Left forelimb (tissue), 1 donor: ENCODE data around the gene MAPK8IP3.

Experiments used
- DNase-seq: peaks from one replicate; pipeline ENCODE4 v3.0.0-alpha.2; 2018; ENCODE audit warnings: low spot score

MAPK8IP3 gene

DNA sequence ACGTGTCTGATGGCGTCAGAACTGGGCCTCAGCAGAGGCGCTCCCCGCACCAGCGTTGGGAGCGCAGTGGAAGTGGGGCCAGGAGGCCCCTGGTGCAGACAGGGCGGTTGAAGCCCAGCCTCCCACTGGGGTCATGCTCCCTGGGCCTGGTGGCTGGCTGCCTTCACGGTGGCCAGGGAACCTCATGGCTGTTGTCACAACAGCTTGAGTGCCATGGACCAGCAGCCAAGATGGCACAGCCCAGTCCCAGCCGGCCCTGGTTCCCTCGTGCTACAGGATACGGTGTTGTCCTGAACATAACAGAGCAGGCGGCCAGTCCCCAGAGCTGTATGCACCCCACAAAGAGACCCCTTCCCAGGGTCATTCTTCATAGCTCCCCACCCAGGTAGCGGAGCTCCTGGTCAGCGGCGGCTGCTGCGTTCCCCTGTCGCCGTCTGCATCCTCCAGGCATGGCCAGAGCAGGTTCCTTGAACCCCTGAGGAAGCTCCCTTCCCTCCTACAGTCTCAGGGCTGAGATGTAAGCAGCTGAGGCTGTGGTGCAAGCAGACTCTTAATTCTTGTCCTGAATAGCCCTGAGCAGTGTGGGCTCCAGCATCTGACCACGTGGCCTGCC is 35.7 kb downstream of the MAPK8IP3 start:
- DNase-seq: no peak

DNA sequence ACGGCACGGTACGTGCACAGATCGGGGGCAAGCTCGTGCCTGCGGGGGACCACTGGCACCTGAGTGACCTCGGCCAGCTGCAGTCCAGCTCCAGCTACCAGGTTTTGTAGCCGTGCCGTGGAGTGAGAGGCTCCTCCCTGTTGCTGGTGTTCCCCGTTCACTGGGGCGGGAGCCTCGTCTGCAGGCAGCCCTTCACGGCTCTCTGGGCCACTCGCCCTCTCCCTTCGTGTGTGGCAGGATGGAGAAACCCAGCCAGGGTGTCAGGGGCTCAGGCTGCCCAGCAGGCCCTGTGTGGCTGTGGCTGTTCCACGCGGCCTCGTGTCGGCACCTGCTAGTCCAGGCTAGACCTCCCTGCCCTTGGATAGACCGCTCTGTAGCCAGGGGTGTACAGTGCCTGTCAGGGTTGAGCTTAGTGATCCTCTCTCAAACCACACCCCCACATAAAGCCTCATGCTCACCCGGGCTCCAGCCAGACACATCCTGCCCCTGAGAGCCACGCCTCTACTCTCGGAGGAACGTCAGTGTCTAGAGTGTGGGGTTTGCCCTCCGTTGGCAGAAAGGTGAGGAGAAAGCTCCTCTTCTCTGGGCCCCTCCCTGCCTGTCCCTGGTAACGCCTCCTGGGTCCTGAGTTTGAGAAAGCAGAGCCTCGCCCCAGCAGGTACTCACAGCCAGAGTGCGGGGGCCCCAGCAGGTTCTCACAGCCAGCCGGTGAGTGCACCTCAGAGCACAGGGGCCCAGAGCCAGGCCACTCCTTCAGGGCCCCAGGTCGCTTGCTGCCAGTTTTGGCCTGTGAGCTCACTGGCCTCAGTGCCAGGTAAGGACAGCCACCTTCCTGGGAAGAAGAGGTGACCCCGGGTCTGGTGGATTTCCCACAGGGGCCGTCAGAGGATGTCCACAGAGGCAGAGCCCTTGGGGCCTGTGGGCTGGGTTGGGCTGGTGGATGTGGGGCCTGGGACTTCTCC is 37.7 kb downstream of the MAPK8IP3 start:
- DNase-seq: no peak

DNA sequence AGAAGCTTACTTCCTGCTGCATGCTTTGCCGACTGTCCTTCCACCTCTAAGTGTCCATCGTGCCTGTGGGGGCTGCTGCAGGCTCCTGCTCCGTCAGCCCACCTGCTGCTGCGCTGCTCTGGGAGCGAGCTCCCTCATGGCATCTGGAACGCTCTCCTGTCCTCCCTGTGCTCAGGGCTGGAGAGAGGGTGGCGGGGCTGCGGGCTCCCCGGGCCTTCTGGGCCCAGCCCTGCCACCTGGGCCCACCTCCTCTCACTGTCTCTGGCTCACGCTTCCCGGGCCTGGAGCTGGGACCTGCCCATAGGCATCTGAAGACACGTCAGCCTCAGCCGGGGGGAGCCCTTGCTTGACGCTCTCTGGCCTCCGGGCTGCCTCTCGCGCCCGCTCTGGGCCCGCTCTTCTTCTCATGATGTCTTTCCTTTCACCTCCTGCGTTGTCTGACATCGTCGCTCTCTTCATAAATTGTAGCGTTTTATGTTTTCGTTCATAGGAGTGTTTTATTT is 38.4 kb downstream of the MAPK8IP3 start:
- DNase-seq: no peak

DNA sequence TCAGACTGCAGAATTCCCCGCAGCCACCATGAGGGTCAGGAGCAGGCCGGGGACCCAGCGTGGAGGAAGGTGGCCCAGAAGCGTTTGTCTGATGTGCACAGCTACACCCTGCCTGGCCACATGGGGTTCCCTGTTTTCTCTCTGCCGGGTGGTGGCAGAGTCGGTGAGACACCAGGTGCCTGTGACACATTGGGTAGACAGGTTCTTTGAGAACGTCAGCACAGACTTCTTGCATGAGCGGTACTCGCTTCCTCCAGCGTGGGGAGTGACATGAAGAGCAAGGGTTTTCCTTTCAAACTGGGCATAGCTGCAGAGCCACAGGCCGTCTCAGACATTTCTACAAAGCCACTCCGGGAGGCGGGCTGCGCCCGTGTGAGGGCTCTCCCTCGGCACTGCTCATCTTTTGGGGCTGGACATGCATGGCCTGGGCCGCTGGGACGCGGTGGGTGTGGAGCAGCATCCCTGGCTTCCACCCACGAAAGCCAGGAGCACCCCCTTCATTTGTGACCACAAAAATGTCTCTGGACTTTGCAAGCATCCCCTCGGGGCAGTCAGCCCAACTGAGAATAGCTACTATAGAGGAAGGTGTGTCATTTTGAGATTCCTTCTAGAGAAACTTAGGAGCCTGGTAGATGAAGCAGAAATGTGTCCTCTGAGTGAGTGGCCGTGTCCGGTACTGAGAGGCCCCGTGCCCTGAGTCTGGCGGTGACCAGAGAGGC is 39.3 kb downstream of the MAPK8IP3 start:
- no peak for DNase-seq

DNA sequence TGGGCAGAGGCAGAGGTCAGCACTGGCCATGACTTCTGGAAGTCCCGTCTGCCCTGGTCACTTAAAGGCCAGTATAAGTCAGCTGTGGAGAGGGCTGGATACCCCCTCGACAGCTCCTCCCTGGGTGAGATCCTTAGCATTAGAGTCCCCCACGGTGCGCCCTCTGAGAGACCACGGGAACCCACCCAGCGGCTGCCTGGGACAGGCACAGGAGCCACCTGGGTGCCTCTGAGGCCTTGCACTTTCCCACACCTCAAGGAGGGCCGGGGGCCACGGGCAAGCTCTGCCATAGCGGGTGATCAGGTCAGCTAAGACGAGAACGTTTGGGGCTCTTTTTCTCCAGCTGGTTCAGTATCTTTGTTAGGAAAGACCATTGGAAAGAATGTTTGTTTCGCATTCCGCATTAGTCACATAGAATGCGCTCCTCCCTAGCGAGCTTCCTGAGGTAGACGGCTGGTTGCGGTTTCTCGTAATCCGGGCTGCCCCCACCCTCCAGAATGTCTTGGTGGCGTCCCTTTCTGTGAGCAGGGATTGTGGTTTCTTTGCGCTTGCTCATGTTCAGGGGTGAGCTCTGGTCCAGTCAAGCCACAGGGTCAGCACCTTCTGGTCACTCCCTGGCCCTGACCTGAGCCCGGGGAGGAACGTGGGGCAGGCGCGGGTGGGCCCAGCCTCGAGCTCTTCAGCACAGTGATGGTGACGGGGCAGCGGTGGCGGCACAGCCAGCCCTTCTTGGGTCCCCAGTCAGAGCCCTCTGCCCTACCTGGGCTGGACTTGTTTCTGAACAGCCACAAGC is 40.1 kb downstream of the MAPK8IP3 start:
- DNase-seq: no peak

DNA sequence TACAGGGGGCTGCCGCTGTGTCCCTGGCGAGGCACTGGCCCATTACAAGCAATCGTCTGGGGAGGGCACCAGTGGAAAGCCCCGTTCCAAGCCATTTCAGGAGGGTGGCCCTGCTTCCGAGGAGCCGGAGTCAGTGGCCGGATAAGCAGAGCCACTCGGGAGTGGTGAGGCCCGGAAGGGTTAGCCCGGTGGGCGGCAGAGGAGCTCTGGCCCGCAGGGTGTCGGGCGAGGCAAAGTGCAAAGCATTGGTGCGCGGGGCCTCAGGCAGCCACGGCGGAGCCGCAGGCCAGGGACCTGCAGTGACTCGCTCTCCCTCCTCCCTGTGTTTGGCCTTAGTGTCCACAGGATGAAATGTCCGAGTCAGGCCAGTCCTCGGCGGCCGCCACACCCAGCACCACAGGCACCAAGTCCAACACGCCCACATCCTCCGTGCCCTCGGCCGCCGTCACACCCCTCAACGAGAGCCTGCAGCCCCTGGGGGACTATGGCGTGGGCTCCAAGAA is 40.7 kb downstream of the MAPK8IP3 start:
- no peak for DNase-seq

DNA sequence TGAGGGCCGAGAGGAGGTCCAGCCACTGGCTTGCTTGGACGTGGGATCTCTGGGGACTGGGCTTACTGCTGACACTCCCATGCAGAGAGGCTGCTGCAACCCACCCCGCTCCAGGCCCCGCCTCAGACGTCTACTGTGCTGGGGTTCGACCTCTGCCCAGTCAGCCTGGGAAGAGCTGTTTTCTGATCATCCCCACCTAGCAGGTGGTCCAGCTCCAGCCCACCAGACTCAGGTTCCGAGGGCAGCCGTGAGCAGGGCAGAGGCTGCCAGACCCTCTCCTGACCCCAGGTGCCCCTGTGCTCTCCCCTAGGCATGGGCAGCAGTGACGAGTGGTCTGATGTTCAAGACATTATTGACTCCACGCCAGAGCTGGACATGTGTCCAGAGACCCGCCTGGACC is 41.9 kb downstream of the MAPK8IP3 start:
- no peak for DNase-seq

DNA sequence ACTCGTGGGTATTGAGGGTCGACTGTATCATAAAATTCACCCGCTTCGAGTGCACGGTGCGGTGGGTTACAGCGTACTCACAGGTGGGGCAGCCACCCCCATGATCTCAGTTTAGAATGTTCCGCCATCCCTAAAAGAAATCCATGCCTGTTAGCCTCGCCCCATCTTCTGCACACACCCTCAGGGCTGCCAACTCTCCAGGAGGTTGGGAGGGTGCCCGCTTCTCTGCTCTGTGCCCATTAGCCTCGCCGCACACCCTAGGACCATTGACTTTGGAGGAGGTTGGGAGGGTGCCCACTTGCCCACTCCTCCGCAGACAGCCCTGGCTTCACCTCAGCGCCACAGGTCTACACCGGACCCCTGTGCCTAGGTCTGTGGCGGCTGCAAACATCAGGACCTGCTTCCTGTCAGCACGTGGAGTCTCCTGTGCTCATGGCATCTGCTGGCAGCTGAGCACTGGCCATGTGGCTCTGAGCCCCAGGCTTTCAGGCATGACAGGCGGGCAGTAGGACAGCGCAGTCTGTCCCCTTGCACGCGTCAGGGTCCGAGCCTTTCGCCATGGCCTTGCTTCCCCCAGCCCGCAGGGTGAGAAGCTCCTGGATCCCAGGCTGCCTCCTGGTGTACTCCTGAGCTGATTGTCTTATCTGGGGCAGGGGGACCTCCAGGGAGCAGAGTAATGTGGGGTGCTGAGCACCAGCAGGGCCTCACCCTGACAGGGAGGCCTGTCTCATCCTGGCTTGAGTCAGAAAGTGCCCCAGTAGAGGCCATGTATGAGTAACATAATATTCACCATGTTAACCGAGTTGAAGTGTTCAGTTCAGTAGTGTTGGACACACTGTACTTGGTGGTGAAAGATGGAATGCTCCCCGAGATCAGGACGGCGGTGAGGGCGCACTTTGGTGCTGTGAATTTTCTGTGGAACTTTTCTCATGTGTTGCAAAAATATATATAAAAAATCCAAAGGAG is 43.4 kb downstream of the MAPK8IP3 start:
- DNase-seq: no peak

DNA sequence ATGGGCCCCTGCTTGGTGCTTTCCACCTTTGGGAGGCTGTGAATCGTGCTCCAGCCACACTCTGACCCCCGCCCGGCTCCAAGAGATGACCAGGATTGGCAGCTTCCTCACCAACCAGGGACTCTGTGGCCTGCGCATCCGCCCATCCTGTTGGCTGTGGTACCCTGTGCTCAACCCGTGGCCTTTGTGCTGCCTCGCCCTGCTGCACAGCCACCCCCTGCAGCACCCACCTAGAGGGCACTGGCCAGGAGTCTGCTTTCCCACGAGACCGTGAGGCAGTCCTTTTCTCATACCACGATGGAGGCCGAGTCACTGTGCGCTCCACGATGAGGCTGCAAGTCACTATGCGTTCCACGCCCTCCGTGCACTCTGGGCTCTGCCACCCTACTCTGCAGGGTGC is 46.0 kb downstream of the MAPK8IP3 start:
- no peak for DNase-seq

DNA sequence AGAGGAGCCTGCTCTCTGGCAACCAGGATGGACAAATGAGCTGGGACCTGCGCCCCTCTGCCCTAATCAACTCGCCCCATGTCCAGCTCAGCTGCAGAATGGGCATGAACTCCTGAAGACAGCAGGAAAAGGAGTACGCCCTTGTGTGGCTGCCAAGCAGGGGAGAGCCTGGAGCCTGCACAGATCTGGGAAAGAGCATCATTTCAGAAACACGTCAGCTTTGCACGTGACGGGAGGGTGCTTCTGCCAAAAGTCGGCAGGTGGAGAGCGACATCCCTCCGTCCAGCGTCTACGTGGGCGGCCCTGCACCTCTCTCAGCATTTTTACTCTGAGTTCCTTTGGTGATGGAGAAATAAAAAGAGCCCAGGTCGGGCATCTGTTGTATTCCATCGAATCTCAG is 46.9 kb downstream of the MAPK8IP3 start:
- no peak for DNase-seq

DNA sequence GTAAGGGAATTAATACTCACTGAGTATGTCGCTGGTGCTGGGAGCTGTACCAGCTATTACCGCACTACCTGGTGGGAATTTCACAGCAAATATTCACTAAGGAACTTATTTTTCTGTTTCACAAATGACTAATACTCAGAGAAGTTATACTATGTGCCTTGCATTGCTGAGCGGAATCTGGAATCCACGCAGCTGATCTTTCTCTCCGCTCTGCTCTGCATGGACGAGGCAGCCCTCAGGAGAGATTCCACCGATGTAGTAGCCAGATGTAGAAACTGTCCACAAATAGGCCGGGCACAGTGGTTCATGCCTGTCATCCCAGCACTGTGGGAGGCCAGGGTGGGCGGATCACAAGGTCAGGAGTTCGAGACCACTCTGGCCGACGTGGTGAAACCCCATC is 48.2 kb downstream of the MAPK8IP3 start:
- DNase-seq: no peak

DNA sequence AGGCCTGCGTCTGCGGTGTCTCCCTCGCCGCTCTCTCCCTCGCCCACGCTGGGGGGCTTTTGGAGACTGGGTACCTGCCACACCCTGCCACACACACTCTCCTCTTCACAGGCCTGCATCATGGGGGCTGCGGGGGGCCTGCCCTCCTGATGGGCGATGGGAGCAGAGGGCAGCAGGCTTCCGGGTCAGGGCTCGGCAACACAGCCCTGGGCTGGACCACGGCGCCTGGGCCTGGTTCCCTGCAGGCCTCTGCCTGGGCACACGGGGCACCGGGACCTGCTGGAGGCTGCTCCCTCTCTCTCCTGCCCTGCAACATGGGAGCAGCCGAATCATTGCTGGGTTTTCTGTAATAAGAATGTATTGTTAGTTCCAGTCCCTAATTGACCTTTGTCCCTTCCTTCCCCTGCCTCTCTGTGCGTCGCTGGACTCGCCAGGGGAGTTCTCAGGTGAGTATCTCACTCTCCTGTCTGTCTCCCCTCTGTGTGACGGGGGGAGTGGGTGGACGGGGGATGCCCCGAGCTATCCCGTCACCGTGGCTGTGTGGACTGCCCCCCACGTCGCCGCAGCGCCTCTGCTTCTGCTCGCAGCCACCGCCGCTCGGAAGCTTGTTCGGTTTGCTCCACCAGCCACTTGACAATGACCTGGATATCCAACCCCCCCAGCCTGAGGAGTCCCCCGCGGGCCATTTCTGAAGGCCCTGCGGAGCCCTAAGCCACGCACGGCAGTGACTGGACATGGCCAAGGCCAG is 51.9 kb downstream of the MAPK8IP3 start:
- no peak for DNase-seq

DNA sequence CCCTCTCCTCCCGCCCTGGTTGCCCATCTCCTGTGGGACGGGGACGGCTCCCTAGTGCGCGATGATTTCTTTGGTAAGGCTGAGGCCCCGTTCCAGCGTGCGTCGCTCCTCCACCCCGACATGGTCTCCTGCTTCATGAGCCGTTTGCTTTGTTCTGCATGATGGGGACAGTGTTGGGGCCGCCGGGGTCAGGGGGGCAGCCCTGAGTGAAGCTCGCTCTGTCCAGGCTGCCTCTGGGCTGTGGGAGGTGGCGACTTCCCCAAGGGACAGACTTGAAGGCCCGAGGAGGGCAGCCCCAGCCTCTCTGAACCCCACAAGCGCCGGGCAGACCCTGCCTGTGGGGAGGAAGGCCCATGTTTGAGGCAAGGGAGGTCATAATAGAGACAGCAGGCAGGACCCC is 52.9 kb downstream of the MAPK8IP3 start:
- no peak for DNase-seq

DNA sequence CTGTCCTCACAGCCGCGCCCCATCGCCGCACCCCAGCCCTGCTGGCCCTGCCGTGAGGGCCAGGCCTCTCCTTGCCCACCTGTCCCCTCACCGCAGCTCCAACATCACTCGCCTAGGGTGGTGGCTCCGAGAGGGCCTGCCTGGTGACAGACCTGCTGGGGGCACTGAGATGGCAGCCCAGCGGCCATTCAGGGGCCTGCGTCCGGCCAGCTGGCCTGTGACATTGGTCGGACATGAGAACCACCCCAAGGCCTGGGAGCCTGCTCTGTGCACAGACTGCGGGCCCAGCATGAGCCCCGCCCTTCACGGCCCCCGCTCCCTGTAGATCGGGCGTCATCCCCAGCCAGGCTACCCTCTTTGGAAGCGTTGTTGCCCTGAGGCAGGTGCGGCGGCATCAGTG is 53.5 kb downstream of the MAPK8IP3 start:
- no peak for DNase-seq

DNA sequence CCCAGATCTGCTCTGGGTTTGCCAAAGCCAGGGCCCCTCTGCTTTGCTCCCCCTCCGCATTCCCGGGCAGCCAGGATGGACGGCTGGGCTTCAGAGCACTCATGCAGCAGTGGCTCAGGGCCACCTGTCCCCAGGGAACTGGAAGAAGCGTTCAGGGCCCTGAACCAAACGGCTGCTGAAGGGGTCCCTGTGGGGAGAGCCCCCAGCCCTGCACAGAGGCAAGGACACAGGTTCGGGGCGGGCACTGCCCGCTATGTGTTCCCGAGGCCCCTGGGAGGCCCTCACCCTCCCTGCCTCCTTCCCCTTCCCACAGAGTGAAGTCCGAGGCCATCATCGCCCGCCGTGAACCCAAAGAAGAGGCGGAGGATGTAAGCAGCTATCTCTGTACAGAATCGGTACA is 54.9 kb downstream of the MAPK8IP3 start:
- no peak for DNase-seq

DNA sequence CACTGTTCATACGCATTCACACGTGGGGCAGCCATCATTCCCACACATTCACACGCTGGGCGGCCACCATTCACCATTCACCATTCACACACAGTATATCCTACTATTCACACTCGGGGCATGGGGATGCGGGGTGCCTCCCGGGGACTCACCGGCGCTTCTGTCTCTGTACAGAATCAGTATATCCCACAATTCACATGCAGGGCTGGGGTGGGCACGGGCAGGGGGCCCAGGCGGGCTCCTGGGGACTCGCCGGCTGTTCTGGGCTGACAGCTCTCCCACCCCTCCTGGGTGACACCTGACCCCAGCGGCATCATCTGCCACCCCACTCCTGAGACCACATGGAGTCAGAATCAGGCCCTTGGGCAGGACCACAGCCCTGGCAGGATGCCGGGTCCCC is 55.8 kb downstream of the MAPK8IP3 start:
- no peak for DNase-seq

DNA sequence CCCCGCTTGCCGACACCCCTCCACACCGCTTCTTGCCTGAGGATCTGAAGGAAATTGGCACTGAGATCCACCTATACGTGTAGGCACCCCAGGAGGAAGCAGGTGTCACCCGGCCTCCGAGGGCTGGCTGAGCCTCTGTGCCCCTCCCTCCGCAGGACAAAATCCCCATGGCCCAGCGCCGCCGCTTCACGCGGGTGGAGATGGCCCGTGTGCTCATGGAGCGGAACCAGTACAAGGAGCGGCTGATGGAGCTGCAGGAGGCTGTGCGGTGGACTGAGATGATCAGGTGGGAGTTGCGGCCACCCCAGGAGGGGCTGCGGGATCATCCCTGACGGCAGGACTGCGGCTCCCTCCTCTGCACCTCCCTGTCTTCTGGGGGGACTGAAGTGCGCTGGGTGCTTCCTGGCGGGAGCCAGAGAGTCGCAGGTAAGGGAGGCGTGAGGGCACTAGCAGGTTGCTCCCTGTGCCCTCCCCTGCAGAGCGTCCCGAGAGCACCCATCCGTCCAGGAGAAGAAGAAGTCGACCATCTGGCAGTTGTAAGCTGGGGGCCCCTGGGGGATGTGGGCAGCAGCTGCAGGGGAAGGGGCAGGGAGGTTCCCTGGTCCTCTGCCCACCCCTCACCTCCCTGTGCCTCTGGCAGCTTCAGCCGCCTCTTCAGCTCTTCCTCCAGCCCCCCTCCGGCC is 56.3 kb downstream of the MAPK8IP3 start:
- no peak for DNase-seq

DNA sequence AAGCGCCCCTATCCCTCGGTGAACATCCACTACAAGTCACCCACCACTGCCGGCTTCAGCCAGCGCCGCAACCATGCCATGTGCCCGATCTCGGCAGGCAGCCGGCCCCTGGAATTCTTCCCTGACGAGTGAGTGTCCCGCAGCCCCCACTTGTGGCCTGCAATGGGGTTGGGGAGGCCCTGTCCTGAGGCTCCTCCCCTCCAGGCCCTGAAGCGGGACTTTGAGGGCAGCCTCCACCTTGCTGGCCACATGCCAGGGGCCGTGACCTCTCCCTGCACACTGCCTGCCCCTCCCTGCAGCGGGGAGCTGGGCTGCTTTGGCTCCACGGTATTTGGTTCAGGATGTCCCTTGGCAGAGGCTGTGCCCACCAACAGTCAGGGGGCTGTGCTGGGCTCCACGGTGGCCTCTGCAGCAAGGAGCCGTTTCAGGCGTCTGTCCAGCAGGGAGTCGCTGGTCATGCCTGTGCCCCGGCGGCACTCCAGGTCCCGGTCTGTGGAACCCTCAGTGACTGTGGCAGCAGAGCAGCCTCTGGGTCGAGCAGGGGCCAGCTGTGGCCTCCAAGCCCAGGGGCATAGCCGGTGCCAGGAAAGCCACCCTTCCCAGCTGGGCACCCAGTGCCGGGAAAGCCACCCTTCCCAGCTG is 57.0 kb downstream of the MAPK8IP3 start:
- DNase-seq: no peak
